IPS DF 4.7 (cell line): ENCODE results near the gene ZNF700.
"Not testable (repeated sequence)": the region's sequence is repeated elsewhere in the genome, so short reads cannot be mapped to it uniquely, and the experiment has no call there.

Experiments used
- DNase-seq: peaks from one replicate; pipeline ENCODE4 v3.0.0-alpha.2; 2013; ENCODE audit warnings: low spot score; ENCODE audit errors: extremely low read depth

ZNF700 gene

DNA sequence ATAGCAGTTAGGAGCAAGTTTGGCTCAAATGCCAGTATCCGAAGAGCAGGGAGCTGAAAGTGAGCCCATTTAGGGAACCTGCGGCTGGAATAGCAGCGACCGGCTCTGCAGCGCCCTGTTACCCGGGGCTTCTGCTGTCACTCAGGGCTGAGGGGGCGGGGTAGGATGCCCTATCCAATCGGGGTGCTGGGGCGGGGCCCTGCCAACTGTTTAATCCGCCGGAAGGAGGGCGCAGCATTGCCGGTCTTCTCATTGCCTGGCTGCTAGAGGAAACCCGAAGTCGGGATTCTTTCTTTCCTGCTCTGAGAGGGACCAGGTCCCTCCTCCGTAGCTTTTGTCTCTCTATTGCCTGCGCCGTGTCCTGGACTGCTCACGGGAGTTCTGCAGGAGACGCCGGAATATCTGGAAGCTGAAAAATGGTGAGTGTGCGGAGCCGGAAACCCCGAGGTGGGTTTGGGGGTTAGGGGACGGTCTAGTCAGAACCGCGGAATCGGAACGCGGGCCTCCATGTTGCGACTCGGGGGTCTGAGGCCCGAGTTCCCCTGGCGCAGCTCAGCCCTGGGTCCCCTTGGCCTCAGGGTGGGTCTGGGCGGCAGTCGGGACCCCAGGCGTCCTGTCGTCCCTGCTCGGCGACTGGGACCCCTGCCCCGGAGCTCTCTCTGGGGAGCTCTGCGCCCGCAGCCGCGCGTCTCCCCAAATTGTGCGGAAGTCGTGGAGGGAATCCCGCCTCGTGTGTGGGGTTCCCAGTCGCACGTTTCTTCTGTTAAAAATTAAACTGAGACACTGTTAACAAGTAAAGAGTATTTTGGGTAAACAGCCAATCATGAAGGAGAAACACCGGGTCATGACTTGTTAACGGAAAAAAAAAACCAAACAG, 62.7 kb downstream of the ZNF700 start:
- peak; percentile 69 for DNase-seq

DNA sequence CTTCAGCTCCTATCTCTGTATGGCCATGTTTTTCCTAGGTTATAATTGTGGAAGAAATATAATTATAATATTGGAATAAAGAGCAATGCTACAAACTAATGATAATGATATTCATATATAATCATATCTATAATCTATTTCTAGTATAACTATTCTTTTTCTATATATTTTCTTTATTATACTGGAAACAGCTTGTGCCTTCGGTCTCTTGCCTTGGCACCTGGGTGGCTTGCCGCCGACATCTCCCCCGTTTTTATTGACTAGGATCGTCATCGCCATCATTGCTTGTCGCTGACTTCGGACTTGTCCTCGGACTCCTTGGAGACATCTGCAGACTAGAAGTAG, 64.2 kb downstream of the ZNF700 start:
- DNase-seq = no peak

- DNase-seq = not testable (repeated sequence)
Measured at GRCh38 chr19:11991921-11992320, 67.0 kb downstream of the ZNF700 start.

- no peak for DNase-seq
Measured at GRCh38 chr19:11995174-11995573, 70.3 kb downstream of the ZNF700 start.
